Melanocyte of skin (primary cell): ENCODE data around the gene KCNC2. TPM values are rescaled to one million over a fixed set of nuclear protein-coding genes. Genes with fewer than 3 reads are reported as not detected.

Source experiments
- total RNA-seq, 2 donors: library from RNA; depleted of rRNA; stranded (reverse); fragments of >200 nt; gene quantifications; 2 replicates each; pipeline ENCODE4 v1.2.3, GENCODE V29; 2012

Gene KCNC2
- total RNA-seq: not detected

GRCh38 chr12:75209812-75210138, at the start of gene KCNC2:
Gene KCNC2 (minus strand): TSS chr12:75209839.

Other genes starting within 250 kb of the KCNC2 start
- 1 to 10 TPM; 6.3 to 8.3 TPM for gene CAPS2, start 120.5 kb upstream of the KCNC2 start, total RNA-seq
- gene GLIPR1L1, start 124.8 kb upstream of the KCNC2 start, total RNA-seq: not detected
- under 1 TPM; under 0.01 to 0.34 TPM for gene GLIPR1L2, start 181.2 kb upstream of the KCNC2 start, total RNA-seq